Superior temporal gyrus (tissue), 1 donor: ENCODE results near the gene COL4A2.

Experiments
- DNase-seq: peaks from one replicate; pipeline ENCODE4 v3.0.0-alpha.2; 2016; ENCODE audit errors: extremely low spot score

Gene COL4A2

DNA sequence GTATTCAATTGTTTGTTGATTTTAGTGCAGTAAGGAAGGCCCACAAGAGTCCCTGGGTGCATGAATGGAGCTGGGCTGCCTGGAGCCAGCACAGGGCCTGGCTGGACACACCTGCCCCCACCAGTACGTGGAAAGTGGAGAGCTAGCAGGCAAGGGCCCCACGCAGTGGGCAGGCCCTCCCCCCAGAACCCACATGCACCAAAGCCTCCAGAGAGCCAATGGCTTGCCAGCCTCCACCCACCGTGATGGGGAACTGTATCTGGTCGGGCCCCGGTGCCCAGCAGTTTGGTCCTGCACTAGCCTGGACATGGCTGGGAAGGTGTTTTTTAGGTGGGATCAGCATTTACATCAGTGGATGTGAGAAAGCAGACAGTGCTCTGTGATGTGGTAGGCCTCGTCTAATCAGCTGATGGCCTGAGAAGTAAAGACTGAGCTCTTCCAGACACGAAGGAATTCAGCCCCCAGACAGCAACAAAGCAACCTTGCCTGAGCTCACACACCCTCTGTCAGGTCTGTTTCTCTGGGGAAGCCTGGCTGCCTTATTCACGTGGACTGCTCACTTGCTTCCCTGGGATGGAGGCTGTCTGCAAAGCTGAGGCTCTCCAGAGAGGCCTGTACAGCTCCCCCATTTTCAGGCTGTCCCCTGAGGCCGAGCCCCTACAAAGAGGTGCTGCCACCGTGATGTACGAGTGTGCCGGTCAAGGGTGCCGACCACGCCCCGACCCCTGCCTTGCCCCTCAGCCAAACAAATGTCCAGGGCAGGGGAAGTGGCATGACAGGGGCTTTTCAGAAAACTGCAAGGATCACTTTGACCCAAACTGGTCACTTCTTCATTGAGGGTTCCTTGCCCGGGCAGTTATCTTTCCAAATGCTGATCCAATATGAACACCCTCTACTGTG, 226.9 kb downstream of the COL4A2 start:
- no peak for DNase-seq

DNA sequence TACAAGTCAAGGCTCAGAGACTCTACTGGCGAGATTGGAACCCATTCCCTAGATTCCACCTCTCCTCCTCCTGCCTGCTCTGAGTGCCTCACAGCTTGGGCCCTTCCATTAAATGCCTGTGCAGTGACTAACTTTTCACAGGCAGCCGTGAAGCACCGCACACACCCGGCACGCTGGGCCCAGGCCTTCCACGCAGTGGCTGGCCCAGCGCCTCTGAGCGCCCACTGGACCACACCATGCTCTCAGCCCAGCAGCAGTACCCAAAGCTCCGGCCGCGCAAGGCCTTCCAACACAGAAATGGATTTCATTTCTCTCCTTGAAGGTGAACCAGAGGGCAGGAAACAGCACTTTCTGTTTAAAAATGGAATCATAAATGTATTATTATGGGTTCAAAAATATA, 228.4 kb downstream of the COL4A2 start:
- no peak for DNase-seq

DNA sequence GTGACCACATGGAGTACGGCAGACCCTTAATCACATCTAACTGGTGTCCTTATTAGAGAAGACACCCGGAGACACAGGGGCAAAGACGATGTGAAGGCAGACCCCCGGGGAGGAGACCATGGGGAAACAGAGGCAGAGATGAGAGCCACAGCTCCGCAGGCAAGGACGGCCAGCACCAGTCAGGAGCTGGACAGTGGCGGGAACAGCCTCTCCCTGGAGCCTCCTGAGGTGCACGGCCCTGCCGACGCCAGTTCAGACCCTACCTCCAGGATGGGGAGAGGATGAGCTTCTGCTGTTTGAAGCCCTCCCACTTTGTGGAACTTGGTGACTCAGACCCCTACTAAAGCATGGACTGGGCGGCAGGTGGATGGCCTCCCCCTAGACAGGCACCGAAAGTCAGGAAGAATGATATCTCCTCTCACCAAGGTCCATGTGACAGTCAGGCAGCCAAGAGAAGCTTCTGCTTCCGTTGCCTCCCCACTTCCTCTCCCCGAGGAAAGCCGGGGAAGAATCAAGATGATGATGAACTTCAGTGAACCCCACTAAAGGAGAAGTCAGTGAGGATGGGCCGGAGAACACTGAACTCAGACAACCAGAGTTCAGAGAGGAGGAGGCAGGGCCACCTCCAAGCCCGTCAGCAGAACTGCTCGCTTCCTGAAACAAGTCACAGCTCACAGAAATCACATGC, 229.1 kb downstream of the COL4A2 start:
- peak; percentile 28 for DNase-seq

DNA sequence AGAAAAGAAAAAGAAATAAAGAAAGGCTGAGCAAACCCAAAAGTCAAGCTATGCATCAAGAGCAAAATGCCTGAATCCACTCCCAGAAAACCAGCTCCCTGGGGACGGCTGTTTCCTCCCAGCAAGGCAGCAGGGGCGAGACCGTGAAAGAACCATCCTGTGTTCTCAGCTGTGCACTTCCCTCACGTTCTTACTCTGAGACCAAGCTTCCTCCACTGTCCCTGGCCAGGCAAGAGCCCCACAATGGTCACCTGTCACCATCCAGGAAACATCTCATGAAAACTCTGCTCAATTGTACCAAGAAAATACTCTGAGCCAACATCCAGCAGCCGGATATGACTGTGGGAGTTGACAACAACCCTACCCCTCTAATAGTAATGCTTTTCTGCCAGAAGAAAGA, 231.5 kb downstream of the COL4A2 start:
- no peak for DNase-seq

DNA sequence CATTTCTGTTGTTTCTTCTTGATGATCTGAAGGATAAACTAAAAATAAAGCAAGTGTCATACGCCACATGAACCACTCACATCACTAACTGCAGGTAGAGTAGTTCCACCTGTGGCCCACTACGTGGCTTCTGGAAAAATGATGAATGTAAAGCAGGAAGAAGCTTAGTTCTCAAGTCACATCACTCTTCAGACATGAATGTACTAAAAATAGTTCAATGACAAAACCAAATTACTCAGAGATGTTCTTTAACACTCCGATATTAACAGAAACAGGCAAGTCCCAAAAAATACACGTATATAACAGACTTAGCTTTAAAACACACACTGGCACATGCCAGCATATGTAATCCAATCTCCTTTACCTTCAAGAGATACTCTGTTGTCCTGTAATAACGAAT, 232.8 kb downstream of the COL4A2 start:
- DNase-seq: no peak

DNA sequence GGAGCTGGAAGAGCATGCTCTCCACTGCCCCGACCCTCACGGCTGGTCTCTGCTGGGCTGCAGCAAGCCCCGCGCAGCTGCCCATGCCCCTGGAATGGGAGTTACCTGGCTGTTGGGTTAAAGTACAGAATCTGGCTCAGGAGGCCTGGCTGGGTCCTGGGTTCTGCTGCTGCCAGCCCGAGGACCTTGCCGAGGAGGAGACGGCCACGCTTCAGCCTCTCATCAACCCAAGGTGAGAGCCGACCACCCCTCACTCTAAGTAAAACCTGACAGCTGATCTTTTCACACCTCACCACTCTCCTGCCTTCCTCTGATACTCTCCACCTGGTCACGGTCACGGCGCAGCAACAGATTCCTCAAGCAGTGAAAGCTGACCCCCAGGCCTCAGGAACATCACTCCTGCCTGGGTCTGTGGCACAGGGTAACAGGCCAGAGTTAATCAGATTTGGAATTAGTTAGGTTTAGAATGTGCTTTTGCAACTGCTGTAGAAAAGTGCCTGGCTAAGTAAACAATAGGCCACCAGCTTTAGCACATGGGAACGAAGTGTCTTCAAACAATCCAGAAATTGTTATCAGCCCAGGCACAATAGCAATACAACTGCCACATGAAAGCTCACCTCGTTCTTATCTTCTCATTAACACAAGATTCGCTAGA, 233.9 kb downstream of the COL4A2 start:
- no peak for DNase-seq

DNA sequence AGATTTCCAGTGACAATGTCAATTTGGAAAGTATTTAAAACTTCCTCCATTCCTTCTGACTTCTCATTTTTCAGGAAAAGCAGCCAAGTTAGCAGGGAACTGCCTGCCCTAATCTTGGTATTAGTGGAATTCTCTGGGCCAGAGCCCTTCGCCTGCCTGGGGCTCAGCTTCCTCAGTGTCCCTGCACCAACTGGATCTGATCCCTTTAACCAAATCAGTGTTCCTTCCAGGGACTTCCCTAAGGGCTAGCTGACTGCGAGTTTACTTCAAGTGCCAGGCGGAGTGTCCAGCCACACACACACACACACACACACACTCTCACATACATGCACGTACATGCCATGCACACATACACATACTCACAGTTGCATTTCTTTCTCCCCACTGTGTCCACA, 234.4 kb downstream of the COL4A2 start:
- DNase-seq: no peak

DNA sequence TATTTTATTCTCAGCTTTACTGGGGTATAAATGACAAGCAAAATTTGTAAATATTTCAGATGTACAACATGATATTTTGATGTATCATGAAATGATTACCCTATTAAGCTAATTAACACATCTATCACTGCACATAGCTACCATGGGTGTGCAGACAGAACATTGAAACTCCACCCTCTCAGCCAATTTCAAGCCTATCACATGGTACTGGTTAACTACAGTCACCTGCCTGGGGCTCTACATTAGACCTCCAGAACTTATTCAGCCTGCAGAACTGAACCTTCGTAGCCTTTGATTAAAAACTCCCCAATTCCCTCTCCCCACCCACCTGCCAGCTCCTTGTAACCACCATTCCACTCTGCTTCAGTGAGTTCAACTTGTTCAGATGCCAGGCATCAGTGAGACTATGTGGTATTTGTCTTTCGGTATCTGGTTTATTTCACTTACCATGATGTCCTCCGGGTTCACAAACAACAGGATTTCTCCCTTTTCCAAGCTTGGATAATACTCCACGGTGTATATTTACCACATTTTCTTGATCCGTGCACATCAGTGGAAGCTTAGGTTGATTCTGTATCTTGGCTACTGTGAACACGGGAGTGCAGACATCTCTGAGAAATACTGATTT, 235.2 kb downstream of the COL4A2 start:
- no peak for DNase-seq

DNA sequence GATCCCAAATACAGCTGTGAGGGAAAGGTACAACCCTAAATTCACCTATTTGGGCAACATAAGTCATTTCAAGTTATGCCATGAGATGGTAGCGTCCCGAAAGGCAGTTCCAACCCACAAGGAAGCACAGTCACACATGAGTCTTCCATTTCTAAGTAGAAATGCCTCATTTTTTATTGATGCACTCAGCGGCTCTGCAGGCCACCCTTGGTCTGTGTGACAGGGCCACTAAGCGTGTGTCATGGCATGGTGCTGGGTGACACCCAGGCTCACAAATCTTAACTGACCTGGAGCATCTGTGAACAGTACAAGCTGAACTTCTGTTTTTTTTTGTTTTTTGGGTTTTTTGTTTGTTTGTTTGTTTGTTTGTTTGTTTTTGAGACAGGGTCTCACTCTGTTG, 239.3 kb downstream of the COL4A2 start:
- no peak for DNase-seq

DNA sequence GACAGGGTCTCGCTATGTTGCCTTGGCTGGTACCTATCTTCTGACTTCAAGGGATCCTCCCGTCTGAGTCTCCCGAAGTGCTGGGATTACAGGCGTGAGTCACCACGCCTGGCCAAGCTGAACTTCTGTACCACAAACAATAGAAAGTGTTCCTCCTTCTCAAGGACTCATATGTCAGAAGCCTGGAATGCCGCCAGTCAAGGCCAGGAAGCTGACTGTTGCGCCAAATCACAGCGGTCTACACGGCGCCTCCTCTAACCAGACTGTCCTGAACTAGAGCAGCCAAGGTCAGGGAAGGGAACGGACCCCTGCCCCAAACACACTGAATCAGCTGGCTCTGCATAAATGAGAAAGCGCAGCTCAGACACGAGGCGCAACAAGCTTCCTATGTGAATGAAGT, 239.8 kb downstream of the COL4A2 start:
- no peak for DNase-seq

DNA sequence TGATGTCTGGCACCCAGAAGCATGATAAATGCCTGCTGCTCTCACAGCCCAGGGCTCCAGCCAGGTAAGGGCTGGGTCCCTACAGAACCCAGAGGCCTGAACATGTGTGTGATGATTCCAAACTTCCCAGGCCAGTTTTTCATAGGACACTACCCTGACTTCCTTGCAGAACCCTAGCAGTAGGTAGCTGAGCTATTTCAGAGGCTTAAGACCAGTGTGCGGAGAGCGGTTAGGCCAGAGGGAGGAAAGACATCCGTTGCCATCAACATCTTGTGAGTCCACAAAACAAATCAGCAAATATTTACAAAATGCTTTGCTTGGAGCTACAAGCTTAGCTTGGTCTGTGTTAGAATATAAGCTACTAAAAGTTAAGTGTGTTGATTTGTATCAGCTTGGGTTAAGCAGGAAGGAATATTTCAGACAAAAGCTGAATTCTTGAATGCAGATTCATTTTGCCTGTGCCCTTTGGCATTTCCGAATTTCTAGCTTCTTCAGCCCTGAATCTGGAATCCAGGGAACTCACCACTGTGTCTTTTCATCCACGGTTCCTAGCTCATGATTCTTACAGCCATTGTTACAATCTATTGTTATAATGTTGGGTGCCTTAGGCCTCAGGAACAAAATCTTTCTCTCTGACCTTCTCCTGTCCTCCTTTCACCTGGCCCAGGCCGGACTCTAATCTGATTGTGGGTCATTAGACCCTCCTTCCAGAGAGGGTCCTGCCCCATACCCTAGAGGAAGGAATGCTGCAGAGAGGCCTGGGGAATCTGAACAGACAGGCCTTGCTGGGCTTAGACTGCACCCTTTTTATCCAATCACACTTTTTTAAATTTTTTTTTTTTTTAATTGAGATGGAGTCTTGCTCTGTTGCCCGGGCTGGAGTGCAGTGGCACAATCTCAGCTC, 242.1 kb downstream of the COL4A2 start:
- DNase-seq: no peak

DNA sequence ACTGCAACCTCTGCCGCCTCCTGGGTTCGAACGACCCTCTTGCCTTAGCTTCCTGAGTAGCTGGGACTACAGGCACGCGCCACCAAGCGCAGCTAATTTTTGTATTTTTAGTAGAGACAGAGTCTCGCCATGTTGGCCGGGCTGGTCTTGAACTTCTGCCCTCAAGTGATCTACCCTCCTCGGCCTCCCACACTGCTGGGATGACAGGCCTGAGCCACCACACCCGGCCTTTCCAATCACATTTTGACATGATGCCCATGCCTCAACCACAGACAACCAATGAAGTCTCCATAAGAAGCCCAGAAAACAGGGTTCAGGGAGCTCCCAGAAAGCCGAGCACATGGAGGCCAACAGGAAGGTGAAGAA, 242.7 kb downstream of the COL4A2 start:
- DNase-seq: no peak

DNA sequence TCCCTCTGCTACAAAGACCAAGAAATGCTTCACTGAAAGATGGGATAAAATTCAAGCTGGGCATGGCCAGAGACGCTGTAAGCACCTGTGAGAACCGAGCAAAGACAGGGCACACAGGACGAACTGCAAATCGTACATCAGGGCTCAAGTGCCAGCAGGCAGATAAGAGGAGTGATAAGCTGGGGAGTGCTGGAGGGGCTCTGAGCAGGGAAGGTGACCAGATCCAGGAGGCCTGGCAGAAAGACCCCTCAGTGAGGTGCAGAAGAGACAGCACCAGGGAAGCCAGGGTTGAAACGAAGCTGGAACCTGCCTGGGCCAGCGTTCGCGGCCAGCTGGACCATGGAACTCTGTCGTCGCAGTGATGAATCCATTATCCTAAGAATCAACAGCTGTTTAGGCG, 244.2 kb downstream of the COL4A2 start:
- DNase-seq: no peak

DNA sequence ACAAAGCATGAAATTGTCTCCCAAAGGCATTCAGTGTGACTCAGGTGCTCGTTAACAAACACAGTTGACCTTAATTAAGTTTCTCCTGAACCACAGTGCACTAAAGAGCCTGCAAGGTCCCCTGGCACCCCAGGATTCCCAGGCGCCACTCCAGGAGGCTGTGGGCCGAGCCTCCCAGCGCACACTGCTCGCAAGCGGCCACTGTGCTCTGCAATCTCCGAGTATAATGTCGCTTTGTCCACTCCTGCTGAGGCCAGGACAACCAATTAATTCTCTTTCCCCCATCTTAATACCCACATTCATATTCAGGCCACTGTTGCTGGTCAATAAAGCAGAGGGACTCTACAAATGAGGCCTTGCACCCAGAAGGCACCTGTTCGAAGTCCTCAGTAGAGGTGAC, 245.7 kb downstream of the COL4A2 start:
- DNase-seq: no peak

DNA sequence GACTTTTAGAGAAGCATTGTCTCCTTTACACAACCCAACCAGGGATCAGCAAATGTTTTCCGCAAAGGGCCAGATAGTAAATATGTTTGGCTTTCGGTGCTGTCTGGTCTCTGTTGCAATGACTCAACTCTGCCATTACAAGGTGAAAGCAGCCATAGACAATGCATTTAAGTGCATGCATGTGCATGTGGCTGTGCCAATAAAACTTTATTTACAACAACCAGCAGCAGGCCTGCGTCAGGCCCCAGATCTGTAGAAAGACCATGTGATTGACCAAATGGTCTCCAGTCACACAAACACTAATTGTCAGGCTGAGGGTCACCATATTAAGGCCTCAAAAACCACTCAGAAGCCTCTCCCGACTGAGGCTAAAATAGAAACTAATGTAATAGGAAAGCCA, 246.3 kb downstream of the COL4A2 start:
- DNase-seq: no peak

DNA sequence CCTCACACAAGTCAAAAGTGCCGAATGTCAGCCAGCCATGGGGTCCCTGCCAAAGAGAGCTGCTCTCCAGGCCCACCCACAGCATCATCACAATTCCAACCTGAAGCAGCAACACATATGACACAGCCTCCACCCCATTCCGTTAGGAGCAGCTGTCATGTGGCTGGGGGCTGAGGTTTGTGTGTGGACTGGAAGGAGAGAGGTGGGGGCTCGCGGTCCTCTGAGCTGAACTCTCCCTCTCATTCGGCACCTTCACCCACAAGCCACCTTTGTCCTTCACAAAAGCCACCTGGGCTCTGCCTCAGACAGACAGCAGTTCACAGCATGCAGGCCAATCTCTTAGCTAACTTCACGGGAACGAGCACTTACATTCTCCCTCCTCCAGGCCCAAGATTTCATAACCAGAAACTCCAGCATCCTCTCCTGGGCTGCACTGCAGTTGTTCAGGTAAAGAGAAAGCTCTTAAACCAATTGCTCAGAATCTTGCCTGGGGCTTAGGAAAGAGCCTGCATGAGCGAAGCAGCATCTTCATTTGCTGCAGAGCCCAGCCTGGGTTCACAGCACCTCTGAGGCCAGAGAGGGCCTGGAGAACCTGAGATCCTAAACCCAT, 247.2 kb downstream of the COL4A2 start:
- DNase-seq: no peak

DNA sequence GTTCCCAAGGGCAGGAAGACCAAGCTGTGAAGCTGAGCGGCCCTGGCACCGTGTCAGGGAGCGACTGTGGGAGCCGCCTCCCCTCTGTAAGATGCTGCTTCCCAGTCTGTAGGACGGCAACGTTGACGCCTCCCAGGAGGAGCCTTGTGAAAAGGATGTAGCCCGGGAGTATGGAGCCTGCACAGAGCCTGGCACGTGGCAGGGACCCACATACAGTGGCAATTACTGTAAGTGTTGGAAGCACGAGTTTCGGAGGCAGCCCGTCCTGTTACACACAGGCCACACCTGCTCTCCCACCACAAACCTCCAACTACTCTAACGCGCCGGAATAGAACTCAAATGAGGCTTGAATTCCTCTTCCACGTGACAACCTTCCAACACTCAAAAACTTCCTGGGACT, 247.9 kb downstream of the COL4A2 start:
- DNase-seq: no peak

DNA sequence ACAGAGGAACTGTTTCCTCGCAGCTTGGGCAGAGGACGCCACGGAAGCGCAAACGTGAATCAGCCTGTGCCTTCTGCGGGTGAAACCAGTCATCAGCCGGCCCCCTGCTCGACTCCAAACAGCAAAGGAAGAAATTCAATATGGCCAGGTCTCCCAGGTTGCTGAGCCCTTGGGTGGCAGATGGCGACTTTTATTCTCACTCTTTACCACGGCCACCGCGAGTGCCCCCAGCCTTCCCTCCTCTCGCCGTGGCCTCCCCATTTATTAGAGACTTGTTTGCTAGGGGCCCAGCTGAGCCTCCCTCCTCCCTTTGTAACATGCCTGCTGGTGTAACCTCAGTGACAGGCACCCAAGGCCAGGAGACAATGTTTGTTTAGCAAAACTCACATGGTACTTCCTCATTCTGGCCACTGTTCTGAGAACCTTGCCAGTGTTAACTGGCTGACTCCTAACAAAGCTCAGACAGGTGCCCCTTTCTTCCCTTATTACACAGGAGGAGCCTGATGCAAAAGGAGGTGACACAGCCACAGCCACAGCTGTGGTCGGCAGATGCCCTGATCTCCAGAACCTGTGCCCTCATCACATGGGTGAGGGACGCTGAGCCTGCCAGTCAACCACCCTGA, 248.6 kb downstream of the COL4A2 start:
- DNase-seq: no peak

DNA sequence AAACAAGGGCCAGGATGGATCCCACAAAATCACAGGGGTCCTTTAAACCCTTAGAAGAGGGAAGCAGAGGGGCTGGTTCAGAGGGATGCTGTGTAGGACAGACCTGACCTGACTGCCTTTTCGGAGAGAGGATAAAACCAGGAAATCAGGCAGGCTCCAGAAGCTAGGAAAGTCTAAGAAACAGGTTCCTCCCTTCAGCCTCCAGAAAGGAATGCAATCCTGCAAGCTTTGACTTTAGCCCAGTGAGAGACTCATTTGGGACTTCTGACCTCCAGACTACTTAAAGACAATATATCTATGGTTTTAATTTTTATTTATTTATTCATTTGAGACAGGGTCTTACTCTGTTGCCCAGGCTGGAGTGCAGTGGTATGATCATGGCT, 249.1 kb downstream of the COL4A2 start:
- no peak for DNase-seq

DNA sequence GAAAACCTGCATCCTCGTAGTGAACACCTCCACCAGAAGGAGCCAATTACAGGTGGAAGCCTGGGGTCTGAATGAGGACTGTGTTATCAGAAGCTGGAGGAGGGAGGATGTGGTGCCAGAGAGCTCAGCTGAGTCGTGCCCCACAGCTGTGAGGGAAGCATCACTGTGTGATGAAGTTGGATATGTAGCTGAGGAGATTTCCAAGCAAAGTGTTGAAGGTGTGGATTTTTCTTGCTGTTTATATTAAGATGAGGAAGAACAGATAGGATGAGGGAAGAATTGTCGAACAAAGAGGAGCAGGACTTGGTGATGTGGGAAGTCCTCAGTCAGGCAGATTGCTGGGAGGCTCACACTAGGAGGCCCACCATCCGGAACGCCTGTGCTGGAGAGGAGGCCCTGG, 250.0 kb downstream of the COL4A2 start:
- DNase-seq: no peak
